HepG2 (cell line): ENCODE results near the gene DNAJC11. TPM values are rescaled to one million over a fixed set of nuclear protein-coding genes. Genes with fewer than 3 reads are reported as not detected.

Experiments
- AGO1 ChIP-seq: fragments of 200-400 bp; formaldehyde crosslinking; IDR thresholded peaks from 2 replicates; pipeline ENCODE4 v1.6.1; 2017; ENCODE audit warnings: mild to moderate bottlenecking, low read depth, low read length, moderate library complexity; ENCODE audit not compliant: poor library complexity, severe bottlenecking
- AHR ChIP-seq: IDR thresholded peaks from 2 replicates; pipeline ENCODE4 v1.6.1; 2018; ENCODE audit warnings: missing genetic modification reagents, missing compliant biosample characterization
- ATF7-NPFF ChIP-seq: sonication (generic); formaldehyde crosslinking; IDR thresholded peaks from 2 replicates; pipeline ENCODE4 v1.8.1; 2023; ENCODE audit warnings: mild to moderate bottlenecking, low read depth, missing genetic modification reagents, moderate library complexity
- ESRRA ChIP-seq: sonication (generic); formaldehyde crosslinking; IDR thresholded peaks from 2 replicates; pipeline ENCODE4 v1.5.1; 2020; ENCODE audit warnings: mild to moderate bottlenecking, low read depth, missing genetic modification reagents
- HES4 ChIP-seq: sonication (generic); formaldehyde crosslinking; IDR thresholded peaks from 2 replicates; pipeline ENCODE4 v1.9.0; 2021; ENCODE audit warnings: mild to moderate bottlenecking, missing genetic modification reagents, borderline replicate concordance
- HNF4A ChIP-seq: sonication (generic); formaldehyde crosslinking; IDR thresholded peaks from 2 replicates; pipeline ENCODE4 v1.4.0; 2020; ENCODE audit warnings: missing genetic modification reagents
- KAT8 ChIP-seq: IDR thresholded peaks from 2 replicates; pipeline ENCODE4 v1.6.1; 2016; ENCODE audit warnings: missing genetic modification reagents, missing compliant biosample characterization
- MEIS1 ChIP-seq: sonication (generic); formaldehyde crosslinking; IDR thresholded peaks from 2 replicates; pipeline ENCODE4 v1.9.0; 2021; ENCODE audit warnings: mild to moderate bottlenecking, missing genetic modification reagents, moderate library complexity, borderline replicate concordance
- NFKB2 ChIP-seq: sonication (generic); formaldehyde crosslinking; IDR thresholded peaks from 2 replicates; pipeline ENCODE4 v1.4.0; 2020; ENCODE audit warnings: missing genetic modification reagents, borderline replicate concordance
- SP5 ChIP-seq: IDR thresholded peaks from 2 replicates; pipeline ENCODE4 v1.6.1; 2016; ENCODE audit warnings: low read depth, borderline replicate concordance
- ZEB1 ChIP-seq: IDR thresholded peaks from 2 replicates; pipeline ENCODE4 v1.6.1; 2012; ENCODE audit warnings: mild to moderate bottlenecking, low read depth, inconsistent platforms; ENCODE audit not compliant: insufficient replicate concordance
- ZNF225 ChIP-seq: sonication (generic); formaldehyde crosslinking; IDR thresholded peaks from 2 replicates; pipeline ENCODE4 v1.4.0; 2020; ENCODE audit warnings: mild to moderate bottlenecking, missing genetic modification reagents
- ZNF510 ChIP-seq: sonication (generic); formaldehyde crosslinking; IDR thresholded peaks from 2 replicates; pipeline ENCODE4 v1.4.0; 2020; ENCODE audit warnings: low read depth, mild to moderate bottlenecking, missing genetic modification reagents
- ZNF644 ChIP-seq: IDR thresholded peaks from 2 replicates; pipeline ENCODE4 v1.6.1; 2016; ENCODE audit warnings: low read depth
- ZNF788 ChIP-seq: sonication (generic); formaldehyde crosslinking; IDR thresholded peaks from 2 replicates; pipeline ENCODE4 v1.5.0; 2020; ENCODE audit warnings: mild to moderate bottlenecking, missing genetic modification reagents, borderline replicate concordance
- ZNF883 ChIP-seq: sonication (generic); formaldehyde crosslinking; IDR thresholded peaks from 2 replicates; pipeline ENCODE4 v1.5.1; 2020; ENCODE audit warnings: mild to moderate bottlenecking, missing genetic modification reagents; ENCODE audit errors: not compliant biosample characterization
- ZSCAN9 ChIP-seq: IDR thresholded peaks from 2 replicates; pipeline ENCODE4 v1.6.1; 2016; ENCODE audit warnings: borderline replicate concordance
- polyA plus RNA-seq, 8 experiments: library from polyadenylated mRNA; depleted of rRNA in 3 of 8; stranded (reverse) in 7 of 8; unstranded in 1 of 8; fragments of >200 nt; fragmentation: Illumina TruSeq in 4 of 8; extraction: Trizol in 4 of 8; gene quantifications; 2 replicates each; pipeline versions ENCODE4 v1.2.1 to v1.2.3, GENCODE V29; 2011 to 2016; ENCODE audit warnings: low read depth in 4 of 8, missing spikeins in 1 of 8, mixed read lengths in 1 of 8; ENCODE audit not compliant: insufficient read depth in 1 of 8
- total RNA-seq, 5 experiments: library from RNA; depleted of rRNA; stranded (reverse); fragments of >200 nt; fragmentation: Illumina TruSeq; extraction: Trizol; gene quantifications; 2 replicates each; pipeline ENCODE4 v1.2.3, GENCODE V29; 2016; ENCODE audit warnings: low read depth in 1 of 5
- TF ChIP-seq, protein P1 (sequence below): sonication (generic); formaldehyde crosslinking; IDR thresholded peaks from 2 replicates; pipeline ENCODE4 v1.4.0; 2020; ENCODE audit warnings: missing genetic modification reagents
- TF ChIP-seq, protein P2 (sequence below): sonication (generic); formaldehyde crosslinking; IDR thresholded peaks from 2 replicates; pipeline ENCODE4 v1.5.0; 2020; ENCODE audit warnings: missing genetic modification reagents, mild to moderate bottlenecking, borderline replicate concordance
- TF ChIP-seq, protein P3 (sequence below): sonication (generic); formaldehyde crosslinking; IDR thresholded peaks from 2 replicates; pipeline ENCODE4 v1.4.0; 2020; ENCODE audit warnings: missing genetic modification reagents
- TF ChIP-seq, protein P4 (sequence below): sonication (generic); formaldehyde crosslinking; IDR thresholded peaks from 2 replicates; pipeline ENCODE4 v1.4.0; 2020; ENCODE audit warnings: missing genetic modification reagents

Gene DNAJC11
- total and polyA plus RNA-seq, 2 of the 13 experiments (the other 11 are each of a cell fraction or from before 2014, with no cell fraction given) = 25.1 to 47.6 TPM

DNA sequence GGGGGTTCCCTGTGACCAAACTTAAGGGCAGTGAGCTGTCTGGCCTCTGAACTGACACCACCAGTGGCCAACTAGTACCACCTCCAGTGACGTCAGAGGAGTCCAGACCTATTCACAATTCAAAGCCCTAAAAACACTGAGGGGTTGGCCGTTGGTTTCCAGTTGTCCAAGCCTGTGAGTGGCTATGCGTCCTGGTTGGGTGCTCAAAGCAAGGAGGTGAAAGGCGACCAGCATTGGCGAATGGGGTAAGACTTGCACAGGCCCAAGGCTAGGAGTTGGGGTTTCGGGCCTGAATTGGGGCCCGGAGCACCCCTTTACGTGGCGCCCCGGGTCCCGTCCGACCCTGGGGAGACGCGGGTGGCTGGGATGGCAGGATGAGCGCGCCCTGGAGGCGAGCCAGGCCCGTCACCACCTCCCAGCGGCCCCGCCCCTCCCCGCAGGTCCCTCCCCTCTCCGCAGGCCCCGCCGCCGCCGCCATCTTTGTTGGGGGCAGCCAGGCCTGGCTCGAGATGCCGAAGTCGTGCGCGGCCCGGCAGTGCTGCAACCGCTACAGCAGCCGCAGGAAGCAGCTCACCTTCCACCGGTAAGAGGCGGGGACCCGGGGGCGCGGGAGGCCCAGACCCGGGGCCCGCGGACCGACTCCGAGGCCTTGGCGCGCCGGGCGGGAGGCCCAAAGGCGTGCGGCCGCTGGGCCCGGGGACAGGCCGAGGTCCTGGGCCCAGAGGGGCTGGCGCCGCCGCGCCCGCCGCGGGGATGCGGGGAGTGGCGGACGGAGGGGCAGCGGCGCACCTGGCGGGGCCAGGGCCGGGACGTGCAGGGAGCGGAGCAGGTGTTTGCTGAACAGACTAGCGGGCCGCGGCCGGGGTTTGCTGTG, 76.7 kb downstream of the DNAJC11 start, which contains the start of gene THAP3 (continued):
- TF ChIP-seq NFKB2 = peak; percentile 62; the same call in 1 of the 2 replicates
- TF ChIP-seq ZNF644 (CRISPR knock-in tag) = peak; percentile 60; the same call in 1 of the 2 replicates
- TF ChIP-seq HES4 (CRISPR knock-in tag) = 0 out of 2 replicates have a peak, but pooled peaks have one; percentile 47
- peak; percentile 53; the same call in 1 of the 2 replicates for TF ChIP-seq ESRRA (CRISPR knock-in tag)
- no peak for TF ChIP-seq ATF7-NPFF (CRISPR knock-in tag)
- TF ChIP-seq, protein P1, sequence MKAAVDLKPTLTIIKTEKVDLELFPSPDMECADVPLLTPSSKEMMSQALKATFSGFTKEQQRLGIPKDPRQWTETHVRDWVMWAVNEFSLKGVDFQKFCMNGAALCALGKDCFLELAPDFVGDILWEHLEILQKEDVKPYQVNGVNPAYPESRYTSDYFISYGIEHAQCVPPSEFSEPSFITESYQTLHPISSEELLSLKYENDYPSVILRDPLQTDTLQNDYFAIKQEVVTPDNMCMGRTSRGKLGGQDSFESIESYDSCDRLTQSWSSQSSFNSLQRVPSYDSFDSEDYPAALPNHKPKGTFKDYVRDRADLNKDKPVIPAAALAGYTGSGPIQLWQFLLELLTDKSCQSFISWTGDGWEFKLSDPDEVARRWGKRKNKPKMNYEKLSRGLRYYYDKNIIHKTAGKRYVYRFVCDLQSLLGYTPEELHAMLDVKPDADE (CRISPR knock-in tag) = no peak
- TF ChIP-seq ZSCAN9 (CRISPR knock-in tag) = no peak
- TF ChIP-seq AHR (CRISPR knock-in tag) = no peak
- 0 out of 2 replicates have a peak, but pooled peaks have one; percentile 35 for TF ChIP-seq KAT8 (CRISPR knock-in tag)
- TF ChIP-seq ZNF510 (CRISPR knock-in tag) = no peak
- TF ChIP-seq ZNF225 (CRISPR knock-in tag) = no peak
- TF ChIP-seq, protein P2, sequence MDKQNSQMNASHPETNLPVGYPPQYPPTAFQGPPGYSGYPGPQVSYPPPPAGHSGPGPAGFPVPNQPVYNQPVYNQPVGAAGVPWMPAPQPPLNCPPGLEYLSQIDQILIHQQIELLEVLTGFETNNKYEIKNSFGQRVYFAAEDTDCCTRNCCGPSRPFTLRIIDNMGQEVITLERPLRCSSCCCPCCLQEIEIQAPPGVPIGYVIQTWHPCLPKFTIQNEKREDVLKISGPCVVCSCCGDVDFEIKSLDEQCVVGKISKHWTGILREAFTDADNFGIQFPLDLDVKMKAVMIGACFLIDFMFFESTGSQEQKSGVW = no peak
- TF ChIP-seq, protein P3, sequence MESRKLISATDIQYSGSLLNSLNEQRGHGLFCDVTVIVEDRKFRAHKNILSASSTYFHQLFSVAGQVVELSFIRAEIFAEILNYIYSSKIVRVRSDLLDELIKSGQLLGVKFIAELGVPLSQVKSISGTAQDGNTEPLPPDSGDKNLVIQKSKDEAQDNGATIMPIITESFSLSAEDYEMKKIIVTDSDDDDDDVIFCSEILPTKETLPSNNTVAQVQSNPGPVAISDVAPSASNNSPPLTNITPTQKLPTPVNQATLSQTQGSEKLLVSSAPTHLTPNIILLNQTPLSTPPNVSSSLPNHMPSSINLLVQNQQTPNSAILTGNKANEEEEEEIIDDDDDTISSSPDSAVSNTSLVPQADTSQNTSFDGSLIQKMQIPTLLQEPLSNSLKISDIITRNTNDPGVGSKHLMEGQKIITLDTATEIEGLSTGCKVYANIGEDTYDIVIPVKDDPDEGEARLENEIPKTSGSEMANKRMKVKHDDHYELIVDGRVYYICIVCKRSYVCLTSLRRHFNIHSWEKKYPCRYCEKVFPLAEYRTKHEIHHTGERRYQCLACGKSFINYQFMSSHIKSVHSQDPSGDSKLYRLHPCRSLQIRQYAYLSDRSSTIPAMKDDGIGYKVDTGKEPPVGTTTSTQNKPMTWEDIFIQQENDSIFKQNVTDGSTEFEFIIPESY (CRISPR knock-in tag) = peak; percentile 13; the same call in 1 of the 2 replicates
- peak; percentile 4 for TF ChIP-seq ZNF883 (CRISPR knock-in tag)
- no peak; the same call in 1 of the 2 replicates for TF ChIP-seq MEIS1 (CRISPR knock-in tag)
- peak; percentile 32 for TF ChIP-seq ZEB1
- TF ChIP-seq HNF4A = no peak
- peak; percentile 59 for TF ChIP-seq SP5 (CRISPR knock-in tag)
- TF ChIP-seq AGO1 = peak; percentile 29
- TF ChIP-seq, protein P4, sequence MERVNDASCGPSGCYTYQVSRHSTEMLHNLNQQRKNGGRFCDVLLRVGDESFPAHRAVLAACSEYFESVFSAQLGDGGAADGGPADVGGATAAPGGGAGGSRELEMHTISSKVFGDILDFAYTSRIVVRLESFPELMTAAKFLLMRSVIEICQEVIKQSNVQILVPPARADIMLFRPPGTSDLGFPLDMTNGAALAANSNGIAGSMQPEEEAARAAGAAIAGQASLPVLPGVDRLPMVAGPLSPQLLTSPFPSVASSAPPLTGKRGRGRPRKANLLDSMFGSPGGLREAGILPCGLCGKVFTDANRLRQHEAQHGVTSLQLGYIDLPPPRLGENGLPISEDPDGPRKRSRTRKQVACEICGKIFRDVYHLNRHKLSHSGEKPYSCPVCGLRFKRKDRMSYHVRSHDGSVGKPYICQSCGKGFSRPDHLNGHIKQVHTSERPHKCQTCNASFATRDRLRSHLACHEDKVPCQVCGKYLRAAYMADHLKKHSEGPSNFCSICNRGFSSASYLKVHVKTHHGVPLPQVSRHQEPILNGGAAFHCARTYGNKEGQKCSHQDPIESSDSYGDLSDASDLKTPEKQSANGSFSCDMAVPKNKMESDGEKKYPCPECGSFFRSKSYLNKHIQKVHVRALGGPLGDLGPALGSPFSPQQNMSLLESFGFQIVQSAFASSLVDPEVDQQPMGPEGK (CRISPR knock-in tag) = peak; percentile 17; the same call in 1 of the 2 replicates
- TF ChIP-seq ZNF788 (CRISPR knock-in tag) = peak; percentile 44; the same call in 1 of the 2 replicates
